HS-5 (cell line): Measurements from ENCODE around the gene SLC30A3.

ENCODE experiments used
- DNase-seq: peaks from one replicate; pipeline ENCODE4 v3.0.0-alpha.2; 2012; ENCODE audit warnings: low read depth

Gene SLC30A3

GRCh38 chr2:27227501-27227900 is 35.3 kb downstream of the SLC30A3 start:
- no peak for DNase-seq

GRCh38 chr2:27225526-27225925 is 37.3 kb downstream of the SLC30A3 start:
- DNase-seq = no peak

DNA sequence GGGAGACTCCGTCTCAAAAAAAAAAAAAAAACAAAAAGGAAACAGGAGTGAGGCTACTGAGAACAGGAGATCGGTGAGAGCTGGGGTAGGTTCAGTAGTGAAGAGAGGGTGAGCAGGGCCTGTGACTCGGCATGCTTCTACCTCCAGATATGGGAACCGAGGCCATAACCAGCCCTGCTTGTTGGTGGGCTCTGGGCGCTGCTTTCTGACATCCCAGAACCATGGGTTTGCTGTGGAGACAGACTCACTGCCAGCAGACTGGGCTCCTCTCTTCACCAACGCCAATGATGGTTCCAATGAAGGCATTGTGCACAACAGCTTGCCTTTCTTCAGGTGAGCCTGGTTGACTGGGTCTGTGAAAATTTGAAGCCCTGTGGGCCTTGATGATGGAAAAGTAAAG is 39.4 kb downstream of the SLC30A3 start:
- no peak for DNase-seq

GRCh38 chr2:27222407-27222806 is 40.4 kb downstream of the SLC30A3 start:
- no peak for DNase-seq

- DNase-seq = no peak
Observed at GRCh38 chr2:27221166-27221565, 41.7 kb downstream of the SLC30A3 start.

DNA sequence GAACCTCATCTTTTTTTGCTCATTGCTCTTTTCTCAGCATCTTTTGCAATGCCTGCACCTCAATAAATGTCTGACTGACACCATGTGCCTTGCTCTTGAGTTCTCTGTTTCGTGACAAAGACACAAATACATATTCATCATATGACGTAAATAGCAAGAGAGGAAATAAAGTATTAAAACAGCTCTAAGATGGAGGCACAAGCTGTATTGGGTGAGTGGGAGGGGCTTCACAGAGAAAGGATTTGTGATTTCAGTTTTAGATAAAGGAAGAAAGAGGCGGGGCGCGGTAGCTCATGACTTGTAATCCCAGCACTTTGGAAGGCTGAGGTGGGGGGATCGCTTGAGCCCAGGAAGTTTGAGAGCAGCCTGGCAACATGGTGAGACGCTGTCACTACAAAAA is 42.8 kb downstream of the SLC30A3 start:
- no peak for DNase-seq

DNA sequence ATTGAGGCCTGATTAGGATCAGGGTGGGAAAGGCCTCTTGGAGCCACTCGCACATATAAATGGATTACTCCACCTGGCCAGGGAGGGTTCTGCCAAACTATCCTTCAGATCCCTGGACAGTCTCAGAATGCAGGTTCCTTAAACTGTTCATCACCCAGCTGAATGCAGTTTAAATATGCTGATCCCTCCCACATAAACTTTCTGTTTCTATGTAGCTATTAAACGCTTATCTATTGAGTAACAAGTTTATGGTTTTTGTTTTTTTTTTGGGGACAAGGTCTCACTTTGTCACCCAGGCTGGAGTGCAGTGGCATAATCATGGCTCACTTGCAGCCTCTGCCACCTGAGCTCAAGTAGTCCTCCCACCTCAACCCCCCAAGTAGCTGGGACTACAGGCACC is 43.8 kb downstream of the SLC30A3 start:
- no peak for DNase-seq

DNA sequence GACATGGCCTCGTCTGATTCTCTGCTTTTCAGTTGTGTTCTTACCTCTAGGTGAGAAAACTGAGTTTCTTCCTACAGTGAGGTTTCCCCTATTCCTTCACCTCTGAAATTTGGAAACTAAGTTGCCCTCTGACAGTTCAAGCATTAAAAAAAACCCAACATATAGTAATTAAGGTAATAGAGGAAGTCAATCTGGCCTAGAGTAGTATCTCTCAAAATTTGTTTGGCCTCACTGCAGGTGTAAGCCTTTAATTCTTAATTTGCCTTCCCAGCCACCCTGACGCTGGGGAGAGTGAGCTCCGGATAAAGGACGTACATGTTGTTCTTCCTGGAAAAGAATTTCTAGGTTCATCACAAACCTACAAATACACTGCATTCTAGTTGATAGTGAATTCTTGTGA is 44.2 kb downstream of the SLC30A3 start:
- no peak for DNase-seq

- no peak for DNase-seq
Observed at GRCh38 chr2:27217173-27218121, 45.4 kb downstream of the SLC30A3 start, which contains the start of gene CAD. TSS of gene CAD (plus strand) at chr2:27217369. CDS start at chr2:27217552, 183 bp downstream.

- no peak for DNase-seq
Observed at GRCh38 chr2:27216416-27217137, 46.3 kb downstream of the SLC30A3 start.

GRCh38 chr2:27214941-27215340 is 47.9 kb downstream of the SLC30A3 start:
- DNase-seq = no peak

DNA sequence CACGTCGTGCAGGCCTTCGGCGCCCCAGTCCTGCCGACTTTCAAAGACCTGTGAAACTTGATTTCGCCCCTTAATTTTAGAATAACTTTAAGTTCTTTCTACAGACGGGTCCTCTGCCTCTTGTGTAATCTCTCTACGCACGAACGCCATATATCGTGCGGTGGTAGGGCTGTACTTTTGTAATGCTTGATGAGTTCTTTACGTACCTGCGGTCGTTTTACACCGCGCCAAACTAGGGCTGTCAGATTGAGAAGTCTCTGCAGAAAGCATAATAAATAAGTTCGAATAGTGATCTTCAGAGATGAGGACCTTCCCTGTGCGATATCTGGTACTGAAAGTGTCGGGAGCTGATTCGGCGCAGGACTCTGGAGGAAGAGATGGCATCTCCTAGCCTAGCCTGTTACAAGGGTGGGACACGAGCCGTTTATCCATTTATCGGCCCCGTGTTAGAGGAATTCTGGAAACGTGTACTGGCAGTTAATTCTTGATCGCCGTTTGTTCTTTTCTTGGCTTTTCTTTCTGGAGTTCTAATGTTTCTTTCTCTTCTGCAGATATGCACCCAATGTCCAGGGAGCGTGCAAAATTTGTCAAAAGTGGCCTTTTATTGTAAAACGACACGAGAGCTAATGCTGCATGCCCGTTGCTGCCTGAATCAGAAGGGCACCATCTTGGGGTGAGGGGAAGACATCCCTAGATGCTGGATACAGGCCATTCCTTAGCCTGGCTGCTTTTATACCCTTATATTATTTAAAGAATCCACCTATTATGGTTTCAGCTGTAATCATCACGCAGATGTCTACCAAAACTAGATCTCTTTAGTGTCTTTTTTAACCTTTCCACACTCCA is 50.0 kb downstream of the SLC30A3 start:
- no peak for DNase-seq

DNA sequence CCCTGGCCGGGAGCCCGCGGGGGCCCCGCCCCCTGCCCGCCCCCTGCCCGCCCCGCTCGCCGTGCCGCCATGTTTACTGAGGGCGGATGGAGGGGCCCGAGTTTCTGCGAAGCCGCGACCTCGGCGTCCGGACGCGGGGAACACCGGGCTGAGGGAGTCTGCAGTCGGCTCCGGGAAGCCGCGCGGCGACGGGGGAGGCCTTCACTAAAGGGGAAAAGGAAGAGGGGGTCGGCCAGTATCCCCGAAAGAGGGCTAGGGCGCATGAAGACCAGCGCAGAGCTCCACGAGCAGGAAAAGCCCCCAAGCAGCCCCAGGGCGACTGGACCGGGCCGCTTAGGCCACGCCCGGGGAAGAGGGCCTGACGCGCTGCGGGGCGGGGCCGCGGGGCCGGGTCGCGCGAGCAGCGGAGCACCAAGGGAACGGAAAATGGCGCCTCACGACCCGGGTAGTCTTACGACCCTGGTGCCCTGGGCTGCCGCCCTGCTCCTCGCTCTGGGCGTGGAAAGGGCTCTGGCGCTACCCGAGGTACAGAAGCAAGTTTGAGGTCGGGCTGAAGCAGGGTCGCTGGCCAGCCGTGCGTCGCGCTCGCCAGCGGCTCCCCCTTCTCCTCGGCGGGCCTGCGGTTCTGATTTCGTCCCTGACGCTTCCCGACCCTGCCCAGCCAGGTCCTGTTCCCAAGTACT is 50.8 kb downstream of the SLC30A3 start, which contains the start of the genes ATRAID and SLC5A6:
Gene ATRAID (plus strand): TSS at position 99 of the 683 bp plus-strand sequence. CDS start 328 bp downstream, at position 427.
Gene SLC5A6 (minus strand): TSS at position 326 of the 683 bp plus-strand sequence. CDS start 4,618 bp downstream, outside the sequence.
- DNase-seq = peak; percentile 61

DNA sequence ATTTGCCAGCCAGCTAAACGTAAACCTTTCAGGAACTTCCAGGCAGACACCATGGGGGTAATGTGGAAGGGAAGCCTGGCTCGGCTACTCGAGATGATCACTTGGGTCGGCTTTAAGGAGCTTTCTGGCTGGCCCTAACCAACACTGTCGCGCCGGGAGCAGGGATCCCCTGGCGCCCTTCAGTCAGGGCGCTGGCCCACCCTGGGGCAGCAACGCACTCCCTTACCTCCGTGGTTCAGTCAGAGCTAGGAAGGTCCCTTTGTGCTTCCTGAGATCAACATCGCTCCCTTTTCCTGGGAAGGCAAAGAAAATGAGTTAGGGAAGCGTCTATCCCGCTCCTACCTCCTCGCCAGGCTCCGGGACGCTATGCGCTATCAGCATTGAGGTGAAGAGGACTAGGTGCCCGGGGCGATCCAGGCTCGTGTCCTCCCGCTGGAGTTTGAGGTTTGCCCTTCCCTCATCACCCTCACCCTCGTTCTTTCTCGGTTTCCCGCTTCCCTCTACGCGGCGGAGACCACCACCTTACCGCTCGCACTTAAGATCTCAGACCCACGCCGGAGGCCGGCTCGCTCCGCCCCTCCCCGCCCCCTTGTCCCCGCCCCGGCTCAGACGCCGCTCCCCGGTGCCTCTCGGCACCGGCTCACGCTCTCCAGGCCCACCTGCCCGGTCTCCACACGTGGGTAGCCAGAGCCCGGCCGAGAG is 51.5 kb downstream of the SLC30A3 start:
- no peak for DNase-seq

GRCh38 chr2:27209621-27210401 is 53.0 kb downstream of the SLC30A3 start:
- no peak for DNase-seq

- no peak for DNase-seq
Observed at GRCh38 chr2:27208486-27209050, 54.3 kb downstream of the SLC30A3 start.

GRCh38 chr2:27206346-27206745 is 56.5 kb downstream of the SLC30A3 start:
- DNase-seq = no peak

DNA sequence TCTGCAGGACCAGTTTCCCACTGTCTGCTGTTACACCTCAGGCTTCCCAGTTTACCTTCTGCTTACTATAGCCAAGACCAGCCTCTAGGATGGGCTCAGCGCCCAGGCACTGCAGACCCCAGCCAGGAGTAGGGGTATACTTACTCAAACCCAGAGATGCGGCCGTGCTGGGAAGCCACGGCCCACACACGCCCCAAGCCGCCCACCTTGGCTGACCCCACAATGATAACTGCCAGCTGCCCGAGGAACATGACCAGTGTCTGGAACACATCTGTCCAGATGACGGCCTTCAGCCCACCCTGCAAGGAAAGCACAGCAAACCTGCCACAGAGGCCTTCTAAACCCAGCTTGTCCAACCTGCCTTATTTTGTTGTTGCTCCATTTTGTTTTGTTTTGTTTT is 57.6 kb downstream of the SLC30A3 start:
- DNase-seq = no peak

DNA sequence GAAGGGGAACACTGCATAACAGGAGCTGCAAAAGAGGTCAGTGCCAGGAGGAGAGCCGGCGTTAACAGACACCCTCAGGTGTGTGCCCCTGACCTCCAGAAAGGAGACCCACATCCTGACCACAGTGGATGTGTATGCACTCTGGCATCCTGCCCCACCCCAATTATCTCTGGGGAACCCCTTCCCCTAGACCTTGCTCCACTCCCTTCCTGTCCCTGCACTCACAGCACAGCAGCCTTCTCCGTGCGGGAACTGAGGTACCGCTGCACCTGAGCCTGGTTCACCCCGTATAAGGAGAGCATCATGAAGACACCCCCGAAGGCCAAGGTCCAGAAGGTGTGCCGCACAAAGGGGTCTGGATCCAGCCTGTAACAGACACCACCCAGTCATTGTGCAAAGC is 58.3 kb downstream of the SLC30A3 start:
- DNase-seq = no peak
